ENCODE measurements around the gene IQCK.

DNA sequence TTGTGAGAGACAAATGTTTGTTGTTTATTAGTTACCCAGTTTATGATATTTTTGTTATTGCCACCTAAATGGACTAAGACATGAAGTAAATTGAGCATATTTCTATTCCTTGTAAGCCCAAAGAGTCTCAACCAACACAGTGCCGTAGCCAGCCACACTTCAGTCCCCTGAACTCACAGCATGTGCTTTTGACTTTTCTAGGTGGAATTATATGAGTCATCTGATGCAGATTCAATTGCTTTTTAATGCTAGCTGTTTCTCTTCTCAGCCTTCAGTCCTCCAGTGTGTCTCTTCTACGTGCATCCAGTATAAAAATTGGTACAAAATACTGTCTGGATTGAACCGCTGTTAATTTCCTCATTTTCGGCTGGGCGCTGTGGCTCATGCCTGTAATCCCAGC, 39.0 kb downstream of the IQCK start:
- TF ChIP-seq, protein P1, sequence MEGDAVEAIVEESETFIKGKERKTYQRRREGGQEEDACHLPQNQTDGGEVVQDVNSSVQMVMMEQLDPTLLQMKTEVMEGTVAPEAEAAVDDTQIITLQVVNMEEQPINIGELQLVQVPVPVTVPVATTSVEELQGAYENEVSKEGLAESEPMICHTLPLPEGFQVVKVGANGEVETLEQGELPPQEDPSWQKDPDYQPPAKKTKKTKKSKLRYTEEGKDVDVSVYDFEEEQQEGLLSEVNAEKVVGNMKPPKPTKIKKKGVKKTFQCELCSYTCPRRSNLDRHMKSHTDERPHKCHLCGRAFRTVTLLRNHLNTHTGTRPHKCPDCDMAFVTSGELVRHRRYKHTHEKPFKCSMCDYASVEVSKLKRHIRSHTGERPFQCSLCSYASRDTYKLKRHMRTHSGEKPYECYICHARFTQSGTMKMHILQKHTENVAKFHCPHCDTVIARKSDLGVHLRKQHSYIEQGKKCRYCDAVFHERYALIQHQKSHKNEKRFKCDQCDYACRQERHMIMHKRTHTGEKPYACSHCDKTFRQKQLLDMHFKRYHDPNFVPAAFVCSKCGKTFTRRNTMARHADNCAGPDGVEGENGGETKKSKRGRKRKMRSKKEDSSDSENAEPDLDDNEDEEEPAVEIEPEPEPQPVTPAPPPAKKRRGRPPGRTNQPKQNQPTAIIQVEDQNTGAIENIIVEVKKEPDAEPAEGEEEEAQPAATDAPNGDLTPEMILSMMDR (IDR thresholded peaks at IDR 0.05; ENCODE audit: low read depth, low read length, poor library complexity, severe bottlenecking): no peak
- no peak for TF ChIP-seq EZH2phosphoT487 (IDR thresholded peaks at IDR 0.05; ENCODE audit: borderline replicate concordance, low read length)

All from DOHH2 (cell line).